ENCODE data around the gene CD276.

GRCh38 chr15:73637527-73637926 is 46.7 kb upstream of the CD276 start:
- TF ChIP-seq CTCF (IDR thresholded peaks at IDR 0.05) (no peak), POLR2A (IDR thresholded peaks at IDR 0.05) (no peak)
